Testis (tissue), 3 donors: ENCODE data around the gene CUX1. TPM values are rescaled to one million over a fixed set of nuclear protein-coding genes. Genes with fewer than 3 reads are reported as not detected.

Experiments used
- DNase-seq: peaks from one replicate; pipeline ENCODE4 v3.0.0-alpha.2; 2019
- H3K27ac ChIP-seq, 2 donors: fragments of 200-600 bp; sonication (generic); one replicate each; pipeline ENCODE4 v1.5.1; 2019
- H3K27me3 ChIP-seq: fragments of 200-600 bp; sonication (generic); one replicate; pipeline ENCODE4 v1.5.1; 2019
- H3K36me3 ChIP-seq: fragments of 200-600 bp; sonication (generic); one replicate; pipeline ENCODE4 v1.5.1; 2017; ENCODE audit warnings: low read depth; ENCODE audit errors: missing control alignments
- H3K4me1 ChIP-seq: fragments of 200-600 bp; sonication (generic); one replicate; pipeline ENCODE4 v1.5.1; 2019
- H3K4me3 ChIP-seq, 2 donors: fragments of 200-600 bp; sonication (generic); one replicate each; pipeline ENCODE4 v1.5.1; 2017 to 2019
- H3K9me3 ChIP-seq: fragments of 200-600 bp; sonication (generic); one replicate; pipeline ENCODE4 v1.5.1; 2017
- POLR2A ChIP-seq: fragments of 450-650 bp; IDR thresholded peaks from one replicate; pipeline ENCODE4 v1.6.1; 2017; ENCODE audit warnings: antibody characterized with exemption, mild to moderate bottlenecking, moderate library complexity
- WGBS, 2 donors: methylation state at CpG; one replicate each; pipeline ENCODE4 v1.1.5; 2018; 5-methylcytosine and 5-hydroxymethylcytosine counted together
- intact Hi-C: fragments of 100-400 bp; cut with DNase I; formaldehyde crosslinking; loops from one replicate; pipeline ENCODE4 v1.15.1; 2023; ENCODE audit warnings: low total_unique reads
- polyA plus RNA-seq: library from polyadenylated mRNA; stranded (reverse); fragments of 350-450 nt; fragmentation: Illumina TruSeq; extraction: RNeasy Lipid Tissue Mini Kit (QIAGEN cat#74804); gene quantifications from one replicate; pipeline ENCODE4 v1.2.3, GENCODE V29; 2014; ENCODE audit warnings: low read depth, low replicate concordance; ENCODE audit not compliant: insufficient read depth
- total RNA-seq, 2 donors: library from RNA; depleted of rRNA; stranded (reverse); fragments of >200 nt; gene quantifications; one replicate each; pipeline ENCODE4 v1.2.3, GENCODE V29; 2016
- TF ChIP-seq, protein P1 (sequence below), 3 experiments: fragments of 450-650 bp in 2 of 3; fragments of 200-600 bp in 1 of 3; sonication (generic) in 1 of 3; IDR thresholded peaks; one replicate each; pipeline ENCODE4 v1.5.1; 2016 to 2019; ENCODE audit warnings: antibody characterized with exemption in 3 of 3, mild to moderate bottlenecking in 2 of 3, moderate library complexity in 1 of 3

Gene CUX1
- total and polyA plus RNA-seq, 3 donors from 2014 or later, result 30.8 to 46.3 (median 43.1) TPM

DNA sequence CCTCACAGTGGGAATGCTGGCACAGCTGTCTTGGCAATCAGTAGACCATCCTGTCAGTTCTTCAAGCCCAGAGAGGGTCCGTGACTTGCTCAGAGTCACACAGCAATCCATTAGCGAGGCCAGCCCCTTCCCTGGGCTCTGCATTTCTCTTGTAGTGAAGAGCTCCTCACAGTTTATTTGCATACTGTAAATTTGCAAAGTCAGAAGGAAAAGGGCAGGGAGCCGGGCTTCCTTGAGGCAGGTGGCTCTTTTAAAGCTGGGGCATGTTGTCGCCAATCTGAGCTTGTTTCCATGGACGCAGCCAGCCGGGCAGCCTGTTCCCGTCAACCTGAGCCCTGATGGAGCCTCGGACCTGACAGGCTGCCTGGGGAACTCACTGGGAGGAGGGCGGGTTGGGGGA is 123.4 kb downstream of the CUX1 start:
- TF ChIP-seq, protein P1, sequence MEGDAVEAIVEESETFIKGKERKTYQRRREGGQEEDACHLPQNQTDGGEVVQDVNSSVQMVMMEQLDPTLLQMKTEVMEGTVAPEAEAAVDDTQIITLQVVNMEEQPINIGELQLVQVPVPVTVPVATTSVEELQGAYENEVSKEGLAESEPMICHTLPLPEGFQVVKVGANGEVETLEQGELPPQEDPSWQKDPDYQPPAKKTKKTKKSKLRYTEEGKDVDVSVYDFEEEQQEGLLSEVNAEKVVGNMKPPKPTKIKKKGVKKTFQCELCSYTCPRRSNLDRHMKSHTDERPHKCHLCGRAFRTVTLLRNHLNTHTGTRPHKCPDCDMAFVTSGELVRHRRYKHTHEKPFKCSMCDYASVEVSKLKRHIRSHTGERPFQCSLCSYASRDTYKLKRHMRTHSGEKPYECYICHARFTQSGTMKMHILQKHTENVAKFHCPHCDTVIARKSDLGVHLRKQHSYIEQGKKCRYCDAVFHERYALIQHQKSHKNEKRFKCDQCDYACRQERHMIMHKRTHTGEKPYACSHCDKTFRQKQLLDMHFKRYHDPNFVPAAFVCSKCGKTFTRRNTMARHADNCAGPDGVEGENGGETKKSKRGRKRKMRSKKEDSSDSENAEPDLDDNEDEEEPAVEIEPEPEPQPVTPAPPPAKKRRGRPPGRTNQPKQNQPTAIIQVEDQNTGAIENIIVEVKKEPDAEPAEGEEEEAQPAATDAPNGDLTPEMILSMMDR (IDR thresholded peaks at IDR 0.05), result no peak
- no peak for TF ChIP-seq POLR2A
- H3K4me3 ChIP-seq, result no peak overlapping the region
- H3K9me3 ChIP-seq, result no peaks in the 10 kb centered on the region
- H3K27me3 ChIP-seq, result no peaks in the 10 kb centered on the region
- no peaks in the 10 kb centered on the region for H3K36me3 ChIP-seq
- DNase-seq, result no peak
- H3K27ac ChIP-seq, result peak overlapping the region in 1 of 2 donors; percentile 78
- 71 to 94% methylated on average over 5 to 9 of the region's 9 CpGs for WGBS, 2 donors
- H3K4me1 ChIP-seq, result peaks cover 25% of the 10 kb centered on the region
- intact Hi-C loops, result no loop called here

DNA sequence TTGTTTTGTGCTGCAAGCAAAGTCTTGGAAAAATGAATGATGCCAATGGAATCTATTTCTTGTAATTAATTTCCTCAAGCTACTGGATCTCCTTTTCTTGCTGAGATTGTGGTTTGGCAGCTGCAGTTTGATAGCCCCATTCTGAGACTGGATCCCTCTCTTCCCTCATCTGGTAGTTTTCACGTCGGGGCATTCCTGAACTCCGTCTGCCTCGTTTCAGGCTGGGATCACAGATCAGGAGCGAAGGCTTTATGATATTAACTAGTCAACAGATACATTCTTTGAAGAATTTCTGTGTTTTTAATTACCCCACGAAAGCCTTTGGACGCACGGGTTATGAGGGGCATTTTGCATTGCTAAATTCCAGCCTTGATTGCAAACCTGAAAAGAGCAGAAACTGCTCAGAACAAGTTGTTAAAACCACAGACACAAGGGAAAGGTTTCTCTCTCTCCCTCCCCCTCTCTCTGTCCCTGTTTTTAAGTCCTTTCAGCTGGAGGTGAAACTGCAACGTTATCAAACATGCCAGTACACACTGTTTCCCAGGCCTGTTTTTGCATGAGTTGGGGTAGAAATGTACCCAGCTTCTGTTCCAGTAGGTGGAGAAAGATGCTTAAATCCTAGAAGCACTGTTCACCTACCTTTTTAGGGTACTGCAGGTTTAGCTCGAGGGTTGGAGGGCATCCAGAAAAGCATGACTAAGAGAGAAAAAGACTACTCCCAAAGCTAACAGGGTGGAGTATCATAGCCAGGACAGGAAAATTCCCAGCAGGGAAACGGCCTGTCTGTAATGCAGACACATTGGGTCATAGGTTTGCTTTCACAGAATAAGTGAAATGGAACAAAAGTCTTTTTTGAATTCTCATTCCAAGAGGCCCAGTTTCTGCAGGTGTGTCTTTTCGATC is 124.3 kb downstream of the CUX1 start:
- Histone ChIP-seq H3K9me3 (no peaks in the 10 kb centered on the region), H3K36me3 (no peaks in the 10 kb centered on the region), H3K27ac (peak overlapping the region in 1 of 2 donors; percentile 78), H3K4me3 (no peak overlapping the region), H3K4me1 (peaks cover 17% of the 10 kb centered on the region), H3K27me3 (no peaks in the 10 kb centered on the region)
- 29 to 41% methylated on average over 12 of the region's 12 CpGs for WGBS, 2 donors
- DNase-seq, result peak; percentile 44
- intact Hi-C loops, result no loop called here
- TF ChIP-seq POLR2A, result no peak
- TF ChIP-seq, protein P1 (IDR thresholded peaks at IDR 0.05), result no peak

DNA sequence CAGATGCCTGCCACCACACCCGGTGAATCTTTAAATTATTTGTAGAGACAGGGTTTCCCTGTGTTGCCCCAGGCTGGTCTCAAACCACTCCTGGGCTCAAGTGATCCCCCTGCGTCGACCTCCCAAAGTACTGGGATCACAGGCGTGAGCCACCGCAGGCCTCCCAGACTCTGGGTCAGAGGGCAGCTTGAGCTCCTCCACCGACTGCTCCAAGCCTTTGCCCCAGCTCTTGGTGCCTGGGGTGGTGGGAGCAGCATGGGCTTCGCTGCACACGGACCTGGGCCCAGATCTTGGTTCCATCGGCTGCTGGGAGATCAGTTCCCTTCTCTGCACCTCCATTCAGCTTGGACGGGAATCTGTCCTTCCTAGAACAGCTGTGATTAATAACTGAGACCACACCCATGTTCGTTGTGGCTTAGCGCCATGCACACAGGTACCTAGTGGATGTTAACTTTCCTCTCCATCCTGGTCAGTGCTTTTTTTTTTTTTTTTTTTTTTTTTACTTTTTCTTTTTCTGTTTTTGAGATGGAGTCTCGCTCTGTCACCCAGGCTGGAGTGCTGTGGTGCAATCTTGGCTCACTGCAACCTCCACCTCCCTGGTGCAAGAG is 125.3 kb downstream of the CUX1 start:
- Histone ChIP-seq H3K27ac (peak overlapping the region in 1 of 2 donors; percentile 78), H3K36me3 (no peaks in the 10 kb centered on the region), H3K9me3 (no peaks in the 10 kb centered on the region), H3K27me3 (no peaks in the 10 kb centered on the region), H3K4me3 (no peak overlapping the region), H3K4me1 (peaks cover 17% of the 10 kb centered on the region)
- no peak for DNase-seq
- WGBS, 2 donors, result 79 to 88% methylated on average over 13 of the region's 13 CpGs
- intact Hi-C loops, result no loop called here
- TF ChIP-seq, protein P1 (IDR thresholded peaks at IDR 0.05), result no peak
- no peak for TF ChIP-seq POLR2A

DNA sequence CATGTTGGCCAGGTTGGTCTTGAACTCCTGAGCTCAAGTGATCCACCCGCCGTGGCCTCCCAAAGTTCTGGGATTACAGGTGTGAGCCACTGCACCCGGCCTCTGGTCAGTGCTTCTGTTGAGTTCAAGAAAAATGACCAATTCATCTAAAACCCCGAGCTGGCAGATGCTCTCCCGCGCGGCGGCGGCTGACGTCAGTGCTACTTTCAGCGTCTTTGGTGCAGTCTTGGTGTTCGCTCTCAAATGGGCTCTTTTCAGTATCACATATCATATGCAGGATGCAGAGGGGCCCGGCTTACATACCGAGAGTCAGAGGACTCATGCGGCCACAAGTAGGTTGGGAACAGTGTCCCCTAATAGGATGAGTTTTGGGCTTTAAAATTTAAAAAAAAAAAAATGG is 125.9 kb downstream of the CUX1 start:
- TF ChIP-seq, protein P1 (IDR thresholded peaks at IDR 0.05), result no peak
- TF ChIP-seq POLR2A, result no peak
- Histone ChIP-seq H3K27ac (no peak overlapping the region), H3K27me3 (no peaks in the 10 kb centered on the region), H3K4me3 (no peak overlapping the region), H3K4me1 (peaks cover 22% of the 10 kb centered on the region), H3K36me3 (no peaks in the 10 kb centered on the region), H3K9me3 (no peaks in the 10 kb centered on the region)
- 88 to 94% methylated on average over 13 to 15 of the region's 15 CpGs for WGBS, 2 donors
- intact Hi-C loops, result no loop called here
- no peak for DNase-seq
